Mesodermal cell (in vitro differentiated cells): ENCODE measurements around the gene TLE1.
"Not testable (repeated sequence)": the region's sequence is repeated elsewhere in the genome, so short reads cannot be mapped to it uniquely, and the experiment has no call there.

Experiments used
- H3K27ac ChIP-seq: 2 replicates; pipeline ENCODE4 v1.7.0; 2013; ENCODE audit warnings: mild to moderate bottlenecking, low read depth, low read length, moderate library complexity; ENCODE audit not compliant: severe bottlenecking
- H3K36me3 ChIP-seq: 2 replicates; pipeline ENCODE4 v1.7.1; 2013; ENCODE audit warnings: mild to moderate bottlenecking, low read length, moderate library complexity; ENCODE audit not compliant: control insufficient read depth, insufficient read depth
- H3K4me1 ChIP-seq: one replicate; pipeline ENCODE4 v1.7.1; 2013; ENCODE audit warnings: mild to moderate bottlenecking, low read length; ENCODE audit not compliant: insufficient read depth, control insufficient read depth, poor library complexity, severe bottlenecking
- H3K4me3 ChIP-seq: 2 replicates; pipeline ENCODE4 v1.7.0; 2013; ENCODE audit warnings: low read length, control low read depth, mild to moderate bottlenecking; ENCODE audit not compliant: insufficient read depth, poor library complexity, severe bottlenecking; ENCODE audit errors: extremely low read depth
- H3K9me3 ChIP-seq: 2 replicates; pipeline ENCODE4 v1.7.1; 2013; ENCODE audit warnings: mild to moderate bottlenecking, low read length, moderate library complexity; ENCODE audit not compliant: control insufficient read depth
- WGBS, 2 experiments: methylation state at CpG; one replicate each; pipeline ENCODE4 v1.1.5; 2013; ENCODE audit warnings: missing lambda C conversion rate in 2 of 2; ENCODE audit not compliant: insufficient coverage in 2 of 2; 5-methylcytosine and 5-hydroxymethylcytosine counted together

TLE1 gene

GRCh38 chr9:81653240-81653639 is 36.1 kb downstream of the TLE1 start:
- Histone ChIP-seq H3K36me3 (peaks cover 28% of the 10 kb centered on the region), H3K4me3 (no peak overlapping the region), H3K9me3 (no peaks in the 10 kb centered on the region), H3K27ac (no peak overlapping the region), H3K4me1 (peaks cover 4% of the 10 kb centered on the region)
- WGBS, 2 experiments = 100% methylated on average over 2 to 3 of the region's 3 CpGs

- H3K4me3 ChIP-seq = no peak overlapping the region
- peaks cover 32% of the 10 kb centered on the region for H3K36me3 ChIP-seq
- H3K27ac ChIP-seq = no peak overlapping the region
- 100% methylated on average over 2 of the region's 7 CpGs for WGBS, 2 experiments
- H3K4me1 ChIP-seq = peaks cover 4% of the 10 kb centered on the region
- H3K9me3 ChIP-seq = no peaks in the 10 kb centered on the region
Observed at GRCh38 chr9:81652058-81652687, 37.2 kb downstream of the TLE1 start.

- H3K36me3 ChIP-seq = peaks cover 32% of the 10 kb centered on the region
- H3K4me3 ChIP-seq = no peak overlapping the region
- peaks cover 4% of the 10 kb centered on the region for H3K4me1 ChIP-seq
- no peaks in the 10 kb centered on the region for H3K9me3 ChIP-seq
- no peak overlapping the region for H3K27ac ChIP-seq
- WGBS, 2 experiments = 55 to 67% methylated on average over 4 to 5 of the region's 8 CpGs
Observed at GRCh38 chr9:81650586-81651515, 38.5 kb downstream of the TLE1 start.

GRCh38 chr9:81649475-81650240 is 39.7 kb downstream of the TLE1 start:
- Histone ChIP-seq H3K36me3 (peaks cover 29% of the 10 kb centered on the region), H3K4me3 (no peak overlapping the region), H3K27ac (no peak overlapping the region), H3K4me1 (peaks cover 4% of the 10 kb centered on the region), H3K9me3 (no peaks in the 10 kb centered on the region)
- WGBS, 2 experiments = 67 to 72% methylated on average over 10 to 11 of the region's 13 CpGs

- Histone ChIP-seq H3K4me3 (no peak overlapping the region), H3K36me3 (peaks cover 29% of the 10 kb centered on the region), H3K9me3 (no peaks in the 10 kb centered on the region), H3K27ac (no peak overlapping the region), H3K4me1 (peaks cover 4% of the 10 kb centered on the region)
- 100% methylated on average over 1 of the region's 2 CpGs; no CpG with 5 or more reads in 1 of the 2 experiments for WGBS, 2 experiments
Observed at GRCh38 chr9:81648891-81649290, 40.5 kb downstream of the TLE1 start.

GRCh38 chr9:81646337-81646736 is 43.0 kb downstream of the TLE1 start:
- H3K36me3 ChIP-seq = peaks cover 23% of the 10 kb centered on the region
- H3K4me1 ChIP-seq = peaks cover 4% of the 10 kb centered on the region
- no peak overlapping the region for H3K27ac ChIP-seq
- no peaks in the 10 kb centered on the region for H3K9me3 ChIP-seq
- 62 to 100% methylated on average over 1 to 3 of the region's 3 CpGs for WGBS, 2 experiments
- no peak overlapping the region for H3K4me3 ChIP-seq

- not testable (repeated sequence) for H3K4me3 ChIP-seq, H3K27ac ChIP-seq, H3K9me3 ChIP-seq, H3K4me1 ChIP-seq
- WGBS, 2 experiments = 71 to 79% methylated on average over 6 of the region's 6 CpGs
- peaks cover 12% of the 10 kb centered on the region for H3K36me3 ChIP-seq
Observed at GRCh38 chr9:81644513-81644912, 44.8 kb downstream of the TLE1 start.

- Histone ChIP-seq H3K27ac (no peak overlapping the region), H3K4me1 (peaks cover 9% of the 10 kb centered on the region), H3K9me3 (no peaks in the 10 kb centered on the region), H3K4me3 (no peak overlapping the region), H3K36me3 (peaks cover 14% of the 10 kb centered on the region)
- WGBS, 2 experiments = 85 to 100% methylated on average over 1 of the region's 1 CpG
Observed at GRCh38 chr9:81637276-81637675, 52.1 kb downstream of the TLE1 start.

- no peaks in the 10 kb centered on the region for H3K9me3 ChIP-seq
- peaks cover 9% of the 10 kb centered on the region for H3K4me1 ChIP-seq
- no peak overlapping the region for H3K4me3 ChIP-seq
- H3K36me3 ChIP-seq = peaks cover 11% of the 10 kb centered on the region
- 86% methylated on average over 1 of the region's 3 CpGs; no CpG with 5 or more reads in 1 of the 2 experiments for WGBS, 2 experiments
- H3K27ac ChIP-seq = no peak overlapping the region
Observed at GRCh38 chr9:81636255-81636599, 53.1 kb downstream of the TLE1 start.

GRCh38 chr9:81635521-81636254 is 53.7 kb downstream of the TLE1 start:
- no peak overlapping the region for H3K27ac ChIP-seq
- 90 to 100% methylated on average over 1 of the region's 1 CpG for WGBS, 2 experiments
- H3K9me3 ChIP-seq = no peaks in the 10 kb centered on the region
- no peak overlapping the region for H3K4me3 ChIP-seq
- H3K4me1 ChIP-seq = peaks cover 9% of the 10 kb centered on the region
- peaks cover 11% of the 10 kb centered on the region for H3K36me3 ChIP-seq
